Stimulated activated CD4-positive, alpha-beta T cell treated with anti-CD3 and anti-CD28 coated beads, TNF-alpha, amount 100 ng/mL, for 24 hours (primary cell): ENCODE measurements around the gene APOBEC3B.
A peak's percentile ranks its signal among the peaks of the same experiment; 100 is the strongest.
"Not testable (repeated sequence)": the region's sequence is repeated elsewhere in the genome, so short reads cannot be mapped to it uniquely, and the experiment has no call there.

Experiments
- DNase-seq, 3 experiments: peaks; one replicate each; pipeline ENCODE4 v3.0.0-alpha.2; 2020; ENCODE audit warnings: low read depth in 3 of 3

APOBEC3B gene

DNA sequence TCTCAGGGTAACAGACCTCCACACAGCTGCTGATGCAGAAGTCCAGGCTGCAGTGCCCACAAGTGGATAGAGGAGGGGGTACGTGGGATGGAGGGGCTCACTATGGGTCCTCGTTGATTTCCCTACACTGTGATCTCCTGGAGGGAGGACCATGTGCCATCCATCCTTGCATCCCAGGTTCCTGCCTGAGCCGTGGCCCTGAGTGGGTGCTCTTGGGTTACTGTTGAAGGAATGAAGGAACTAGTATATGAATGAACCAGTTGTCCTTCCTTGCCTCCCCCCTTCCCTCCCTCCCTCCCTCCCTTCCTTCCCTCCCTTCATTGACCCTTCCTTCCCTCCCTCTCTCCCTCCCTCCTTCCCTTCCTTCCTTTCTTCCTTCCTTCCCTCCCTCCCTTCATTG, 15.4 kb downstream of the APOBEC3B start:
- DNase-seq: no peak

DNA sequence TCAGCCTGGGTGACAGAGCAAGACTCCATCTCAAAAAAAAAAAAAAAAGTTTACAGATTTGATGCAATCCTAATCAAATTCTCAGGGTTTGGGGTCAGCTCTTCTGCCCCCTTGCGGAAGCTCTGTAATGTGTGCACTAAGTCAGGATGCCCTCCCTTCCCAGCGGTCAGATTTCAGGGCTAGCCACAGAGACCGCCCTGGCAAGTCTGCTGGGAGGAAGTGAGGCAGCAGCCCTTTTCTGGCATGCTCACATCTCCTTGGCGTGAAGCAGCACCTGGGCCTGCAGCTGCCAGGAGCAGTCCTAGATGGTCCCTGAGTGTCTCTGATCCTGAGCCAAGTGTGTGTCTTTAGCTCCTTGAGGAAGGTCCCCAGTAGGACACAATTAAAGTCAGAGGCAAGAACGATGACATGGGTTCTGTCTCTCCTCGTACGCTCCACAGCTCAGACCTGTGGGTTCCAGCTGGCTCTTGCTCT, 21.1 kb downstream of the APOBEC3B start:
- DNase-seq: peak; percentile 41 to 68 (median 57)

DNA sequence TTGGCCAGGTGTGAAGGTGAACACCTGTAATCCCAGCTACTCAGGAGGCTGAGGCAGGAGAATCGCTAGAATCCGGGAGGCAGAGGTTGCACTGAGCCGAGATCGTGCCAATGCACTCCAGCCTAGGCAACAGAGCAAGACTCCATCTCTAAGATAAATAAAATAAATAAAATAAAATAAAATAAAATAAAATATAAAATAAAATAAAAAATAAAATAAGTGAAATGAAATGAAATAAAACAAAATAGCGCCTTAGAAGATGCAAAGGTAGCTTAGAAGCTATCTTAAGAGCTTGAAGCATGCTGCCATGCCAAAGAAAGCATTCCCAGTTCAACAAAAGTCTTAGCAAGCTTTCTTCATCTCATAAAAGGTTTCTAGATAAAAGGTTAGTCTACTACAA, 25.0 kb downstream of the APOBEC3B start:
- DNase-seq: no peak

DNA sequence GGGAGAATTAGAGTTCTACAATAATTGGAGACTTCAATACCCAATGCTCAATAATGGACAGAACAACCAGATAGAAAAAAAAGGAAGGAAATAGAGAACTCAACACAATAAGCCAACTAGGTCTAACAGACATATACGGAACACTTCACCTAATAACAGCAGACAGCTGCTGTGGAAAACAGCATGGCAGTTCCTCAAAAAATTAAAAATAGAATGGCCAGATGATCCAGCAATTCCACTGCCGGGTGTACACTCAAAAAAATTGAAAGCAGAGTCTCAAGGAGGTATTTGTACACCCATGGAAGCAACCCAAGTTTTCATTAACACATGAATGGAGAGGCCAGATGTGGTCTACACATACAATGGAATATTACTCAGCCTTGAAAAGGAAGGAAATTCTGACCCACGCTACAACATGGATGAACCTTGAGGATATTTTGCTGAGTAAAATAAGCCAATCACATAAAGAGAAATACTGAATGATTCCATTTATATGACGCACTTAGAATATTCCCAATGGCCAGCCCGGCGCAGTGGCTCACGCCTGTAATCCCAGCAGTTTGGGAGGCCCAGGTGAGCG, 26.2 kb downstream of the APOBEC3B start:
- not testable (repeated sequence) for DNase-seq

DNA sequence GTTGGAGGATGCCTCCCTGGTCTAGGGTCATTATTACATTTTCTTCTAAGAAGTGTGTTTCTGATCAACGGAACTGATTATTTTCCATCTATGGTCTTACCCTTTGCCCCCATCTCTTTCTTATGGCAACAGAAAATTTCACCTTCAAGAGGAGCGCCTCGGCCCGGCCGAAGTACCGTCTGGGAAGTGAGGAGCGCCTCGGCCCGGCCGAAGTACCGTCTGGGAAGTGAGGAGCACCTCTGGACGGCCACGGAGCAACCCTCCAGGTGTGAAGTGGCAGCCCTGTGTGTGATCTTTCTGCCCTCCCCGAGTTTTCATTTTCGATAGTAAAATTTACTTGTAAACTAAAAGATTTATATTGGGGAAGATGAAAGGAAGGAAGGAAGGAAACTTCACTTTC, 28.8 kb downstream of the APOBEC3B start:
- DNase-seq: no peak

DNA sequence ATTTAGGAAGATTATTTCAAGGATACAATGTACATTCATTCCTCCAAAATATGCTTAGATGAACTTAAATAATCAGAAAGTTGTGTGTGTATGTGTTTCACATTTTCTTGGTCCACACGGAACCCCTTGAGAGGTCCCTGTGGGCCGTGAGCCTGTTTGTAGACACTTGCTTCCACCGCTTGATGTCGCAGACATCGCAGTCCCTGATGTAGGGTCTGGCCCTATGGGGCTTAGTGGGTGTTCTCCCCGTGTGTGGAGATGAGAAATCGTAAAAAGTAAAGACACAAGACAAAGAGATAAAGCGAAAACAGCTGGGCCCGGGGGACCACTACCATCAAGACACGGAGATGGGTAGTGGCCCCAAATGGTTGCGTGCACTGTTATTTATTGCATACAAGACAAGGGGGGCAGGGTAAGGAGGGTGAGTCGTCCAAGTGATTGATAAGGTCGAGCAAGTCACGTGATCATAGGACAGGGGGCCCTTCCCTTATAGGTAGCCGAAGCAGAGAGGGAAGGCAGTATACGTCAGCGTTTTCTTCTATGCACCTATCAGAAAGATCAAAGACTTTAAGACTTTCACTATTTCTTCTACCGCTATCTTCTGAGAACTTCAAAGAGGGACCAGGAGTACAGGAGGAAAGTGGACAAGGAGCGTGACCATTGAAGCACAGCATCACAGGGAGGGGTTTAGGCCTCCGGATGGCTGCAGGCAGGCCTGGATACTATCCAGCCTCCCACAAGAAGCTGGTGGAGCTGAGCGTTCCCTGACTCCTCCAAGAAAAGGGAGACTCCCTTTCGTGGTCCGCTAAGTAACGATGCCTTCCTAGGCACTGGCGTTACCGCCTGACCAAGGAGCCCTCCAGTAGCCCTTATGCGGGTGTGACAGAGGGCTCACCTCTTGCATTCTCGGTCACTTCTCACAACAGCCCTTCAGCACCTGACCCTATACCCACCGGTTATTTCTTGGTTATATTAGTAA, 30.7 kb downstream of the APOBEC3B start:
- no peak for DNase-seq

DNA sequence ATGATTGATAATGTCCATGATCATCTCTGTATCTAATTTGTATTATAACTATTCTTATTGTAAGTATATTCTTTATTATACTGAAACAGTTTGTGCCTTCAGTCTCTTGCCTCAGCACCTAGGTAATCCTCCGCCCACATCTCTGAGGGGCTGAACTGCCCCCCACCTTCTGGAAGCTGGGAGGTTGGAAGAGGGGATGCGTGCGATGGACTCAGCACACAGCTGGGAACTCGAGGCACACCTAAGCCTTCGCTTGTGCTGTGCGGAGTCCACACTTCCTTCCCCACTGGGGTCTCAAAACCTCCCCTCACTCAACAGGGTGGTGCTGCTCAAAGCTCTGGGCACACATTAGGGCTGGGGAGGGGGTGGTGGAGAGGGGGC, 31.4 kb downstream of the APOBEC3B start:
- DNase-seq: not testable (repeated sequence)

DNA sequence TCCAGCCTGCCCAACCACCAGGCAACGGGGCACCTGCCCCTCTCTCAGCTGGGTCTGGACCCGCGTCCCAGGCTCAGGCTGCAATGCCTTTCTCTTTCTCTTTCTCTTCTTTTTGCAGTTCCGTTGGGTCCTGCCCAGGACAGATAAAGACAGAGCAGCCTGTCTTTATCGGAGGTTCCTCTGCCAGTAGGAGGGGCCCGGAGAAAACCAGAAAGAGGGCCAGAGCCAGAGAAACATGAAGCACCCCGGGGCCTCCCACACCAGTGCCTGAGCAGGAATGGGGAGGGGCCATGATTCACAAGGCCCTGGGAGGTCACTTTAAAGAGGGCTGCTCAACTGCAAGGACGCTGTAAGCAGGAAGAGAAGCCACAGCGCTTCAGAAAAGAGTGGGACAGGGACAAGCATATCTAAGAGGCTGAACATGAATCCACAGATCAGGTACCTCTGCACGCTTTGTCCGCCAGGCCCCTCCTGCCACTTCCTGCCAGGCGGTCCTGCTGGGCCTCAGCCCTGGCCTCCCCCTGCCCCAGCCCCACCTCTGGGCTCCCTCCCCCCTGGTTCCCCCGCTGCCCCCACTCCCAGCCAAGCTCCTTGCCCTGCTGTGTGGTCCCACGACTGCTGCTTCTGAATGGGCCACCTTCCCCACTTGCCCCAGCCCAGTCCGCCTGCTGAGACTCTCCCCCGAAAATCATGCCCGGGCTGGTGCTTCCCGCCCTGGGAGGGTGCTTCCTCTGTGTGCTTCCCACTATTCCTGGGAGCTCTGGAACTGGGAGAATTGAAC, 32.0 kb downstream of the APOBEC3B start, which contains the start of gene APOBEC3C:
APOBEC3C (plus strand) TSS at position 316 of the 781 bp plus-strand sequence; CDS start at position 422, 106 bp downstream.
- DNase-seq: peak; percentile 56 to 80 (median 60)

GRCh38 chr22:39014723-39015121, 32.6 kb downstream of the APOBEC3B start:
- DNase-seq: not testable (repeated sequence)

DNA sequence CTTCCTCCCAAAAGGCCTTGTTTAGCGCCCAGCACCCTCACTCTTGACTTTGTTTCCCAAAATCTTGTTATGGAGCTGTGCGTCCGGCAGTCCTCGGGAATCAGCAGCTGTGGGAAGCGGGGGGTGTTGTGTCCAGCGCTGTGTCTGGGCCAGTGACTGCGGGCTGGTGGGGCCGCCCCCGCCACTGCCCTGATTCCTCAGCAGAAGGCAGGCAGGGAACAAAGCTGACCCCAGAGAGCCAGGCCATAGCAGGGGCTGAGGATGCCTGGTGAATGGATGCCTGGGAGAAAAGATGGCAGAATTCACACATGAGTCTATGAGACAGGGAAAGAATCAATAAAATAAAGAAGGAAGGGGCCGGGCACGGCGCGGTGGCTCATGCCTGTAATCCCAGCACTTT, 34.4 kb downstream of the APOBEC3B start:
- no peak for DNase-seq

DNA sequence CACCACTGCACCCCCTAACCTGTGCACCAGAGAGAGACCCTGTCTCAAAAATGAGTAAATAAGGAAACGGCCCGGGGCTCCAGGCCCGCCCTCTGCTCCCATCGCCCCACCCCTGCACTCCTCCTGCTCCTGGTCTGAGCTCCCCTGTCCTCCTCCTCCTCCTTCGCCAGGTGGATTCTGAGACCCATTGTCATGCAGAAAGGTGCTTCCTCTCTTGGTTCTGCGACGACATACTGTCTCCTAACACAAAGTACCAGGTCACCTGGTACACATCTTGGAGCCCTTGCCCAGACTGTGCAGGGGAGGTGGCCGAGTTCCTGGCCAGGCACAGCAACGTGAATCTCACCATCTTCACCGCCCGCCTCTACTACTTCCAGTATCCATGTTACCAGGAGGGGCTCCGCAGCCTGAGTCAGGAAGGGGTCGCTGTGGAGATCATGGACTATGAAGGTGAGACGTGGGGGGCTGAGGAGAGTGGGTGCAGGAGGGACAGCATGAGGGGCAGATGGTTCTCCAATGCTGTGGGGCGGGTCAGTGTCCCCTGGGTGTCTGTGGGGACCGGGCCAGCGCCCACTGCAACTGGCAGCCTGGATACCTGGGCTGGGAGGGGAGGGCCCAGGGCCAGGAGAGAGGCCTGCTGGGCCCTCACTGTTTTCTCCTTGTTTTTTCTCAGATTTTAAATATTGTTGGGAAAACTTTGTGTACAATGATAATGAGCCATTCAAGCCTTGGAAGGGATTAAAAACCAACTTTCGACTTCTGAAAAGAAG, 35.6 kb downstream of the APOBEC3B start:
- DNase-seq: no peak

GRCh38 chr22:39020021-39020651, 38.0 kb downstream of the APOBEC3B start:
- DNase-seq: not testable (repeated sequence)

- DNase-seq: no peak
Measured at GRCh38 chr22:39021552-39022250, 39.6 kb downstream of the APOBEC3B start.

DNA sequence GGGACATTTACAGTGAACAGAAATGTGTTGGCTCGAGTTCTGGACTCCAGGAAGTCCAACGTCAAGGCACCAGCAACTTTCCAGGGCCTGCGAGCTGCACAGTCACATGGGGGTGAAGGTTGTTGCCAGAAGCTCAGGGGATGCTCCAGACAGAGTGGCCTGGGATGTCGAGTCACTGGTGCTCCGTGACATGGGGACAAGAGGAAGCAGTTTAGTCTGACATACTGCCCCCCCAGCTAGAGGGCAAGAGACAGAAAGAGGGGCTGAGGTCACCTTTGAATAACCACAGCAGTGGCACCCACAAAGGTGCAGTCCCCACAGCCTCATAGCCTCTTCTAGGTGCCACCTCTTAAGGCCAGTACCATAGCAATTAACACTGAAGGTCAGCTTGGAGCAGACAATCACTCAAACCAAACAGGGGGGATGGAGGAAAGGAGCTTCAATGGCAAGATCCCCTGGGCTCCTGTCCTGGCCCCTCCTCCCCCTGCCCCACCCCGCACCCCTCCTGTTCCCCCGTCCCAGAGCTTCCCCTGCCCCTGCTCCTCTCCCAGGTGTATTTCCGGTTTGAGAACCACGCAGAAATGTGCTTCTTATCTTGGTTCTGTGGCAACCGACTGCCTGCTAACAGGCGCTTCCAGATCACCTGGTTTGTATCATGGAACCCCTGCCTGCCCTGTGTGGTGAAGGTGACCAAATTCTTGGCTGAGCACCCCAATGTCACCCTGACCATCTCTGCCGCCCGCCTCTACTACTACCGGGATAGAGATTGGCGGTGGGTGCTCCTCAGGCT, 42.6 kb downstream of the APOBEC3B start:
- DNase-seq: no peak

DNA sequence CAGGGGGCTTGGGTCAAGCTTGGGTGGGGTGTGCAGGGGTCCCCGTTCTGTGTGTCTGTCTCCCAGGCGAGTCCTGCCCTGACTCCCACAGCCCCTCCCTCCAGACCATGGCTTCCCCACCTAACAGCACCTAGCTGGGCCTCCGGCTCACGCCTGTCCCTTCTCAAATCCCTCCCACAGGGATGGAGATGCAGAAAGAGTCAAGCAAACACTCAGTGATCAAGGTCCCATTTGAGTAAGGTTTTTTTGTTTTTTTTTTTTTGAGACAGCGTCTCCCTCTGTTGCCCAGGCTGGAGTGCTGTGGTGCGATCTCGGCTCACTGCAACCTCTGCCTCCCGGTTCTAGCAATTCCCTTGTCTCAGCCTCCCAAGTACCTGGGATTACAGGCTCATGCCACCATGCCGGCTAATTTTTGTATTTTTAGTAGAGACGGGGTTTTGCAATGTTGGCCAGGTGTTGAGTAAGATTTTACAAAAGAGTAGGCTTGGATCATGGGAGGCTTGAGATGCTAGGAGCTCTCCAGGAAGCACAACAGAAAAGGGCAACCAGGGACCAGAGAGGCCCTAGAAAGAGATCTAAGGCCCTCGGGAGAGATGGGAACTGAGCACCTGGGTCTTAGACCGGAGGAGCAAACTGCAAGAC, 44.5 kb downstream of the APOBEC3B start:
- DNase-seq: no peak

GRCh38 chr22:39027717-39028116, 45.6 kb downstream of the APOBEC3B start:
- no peak for DNase-seq

DNA sequence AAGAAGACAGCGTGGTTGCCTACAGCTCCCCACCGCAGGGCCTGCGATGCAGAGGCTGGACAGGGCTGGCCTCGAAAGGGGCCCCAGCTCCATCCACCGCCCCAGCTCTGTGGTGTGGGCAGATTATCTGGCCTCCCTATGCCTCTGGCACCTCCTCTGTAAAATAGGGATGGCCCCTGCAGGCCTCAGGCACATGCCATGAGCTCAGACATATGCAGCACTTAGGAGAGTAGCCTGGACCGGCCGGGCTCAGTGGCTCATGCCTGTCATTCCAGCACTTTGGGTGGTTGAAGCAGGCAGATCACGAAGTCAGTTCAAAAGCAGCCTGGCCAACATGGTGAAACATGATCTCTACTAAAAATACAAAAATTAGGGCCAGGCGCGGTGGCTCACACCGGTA, 46.1 kb downstream of the APOBEC3B start:
- DNase-seq: no peak

DNA sequence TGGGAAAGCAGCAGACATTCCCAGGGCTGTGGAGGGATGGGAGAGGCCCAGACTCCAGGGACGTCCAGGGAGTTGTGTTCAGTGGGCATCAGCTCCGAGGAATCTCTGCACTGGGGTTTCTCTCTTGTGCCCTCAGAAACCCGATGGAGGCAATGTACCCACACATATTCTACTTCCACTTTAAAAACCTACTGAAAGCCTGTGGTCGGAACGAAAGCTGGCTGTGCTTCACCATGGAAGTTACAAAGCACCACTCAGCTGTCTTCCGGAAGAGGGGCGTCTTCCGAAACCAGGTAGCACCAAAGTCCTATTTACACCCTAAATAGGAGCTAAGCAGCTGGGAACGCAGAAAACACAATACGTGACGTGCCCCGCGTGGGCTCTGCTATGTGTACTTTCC, 47.1 kb downstream of the APOBEC3B start:
- no peak for DNase-seq

DNA sequence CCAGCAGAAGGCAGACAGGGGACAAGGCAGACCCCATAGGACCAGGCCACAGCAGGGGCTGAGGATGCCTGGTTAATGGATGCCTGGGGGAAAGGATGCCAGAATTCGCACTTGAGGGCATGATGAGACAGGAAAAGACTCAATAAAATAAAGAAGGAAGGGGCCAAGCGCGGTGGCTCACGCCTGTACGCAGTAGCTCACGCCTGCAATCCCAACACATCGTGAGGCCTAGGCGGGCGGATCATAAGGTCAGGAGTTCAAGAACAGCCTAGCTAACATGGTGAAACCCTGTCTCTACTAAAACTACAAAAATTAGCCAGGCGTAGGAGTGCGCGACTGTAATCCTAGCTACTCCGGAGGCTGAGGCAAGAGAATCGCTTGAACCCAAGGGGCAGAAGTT, 48.6 kb downstream of the APOBEC3B start:
- DNase-seq: no peak
